A549 (cell line): ENCODE measurements around the gene CHAF1B. TPM values are rescaled to one million over a fixed set of nuclear protein-coding genes. Genes with fewer than 3 reads are reported as not detected.

ENCODE experiments used
- ATAC-seq, 2 experiments: fragments of 200-7000 bp in 1 of 2; fragments of >200 bp in 1 of 2; cut with Nextera tagmentation in 1 of 2; cut with Tn5 transposase in 1 of 2; 3 replicates each; pipeline versions ENCODE4 v1.8.0 to v1.9.1; 2018 to 2020; ENCODE audit warnings: mild to moderate bottlenecking in 1 of 2, moderate library complexity in 1 of 2
- CTCF ChIA-PET: fragments of 300-600 bp; sonication (Branson Sonifier 250); formaldehyde crosslinking; extraction: SDS; loops from one replicate; lab custom pipeline; 2021; ENCODE audit warnings: antibody characterized with exemption, inconsistent platforms; lab: Yijun Ruan, JAX
- POLR2A ChIA-PET: fragments of 350-600 bp; formaldehyde crosslinking; extraction: SDS; loops from one replicate; lab custom pipeline; 2021; ENCODE audit warnings: antibody characterized with exemption, inconsistent platforms; lab: Yijun Ruan, JAX
- DNase-seq, 2 experiments: peaks; one replicate each; pipeline versions ENCODE4 v3.0.0 to v3.0.0-alpha.2; 2011 to 2016; ENCODE audit warnings: low read depth in 1 of 2, low spot score in 1 of 2
- FAIRE-seq: peaks from 2 replicates; lab custom pipeline; 2011; peaks lifted over from hg19 to GRCh38; lab: Jason Lieb, UNC
- H3K27ac ChIP-seq, 2 experiments: fragments of >200 bp; sonication (Bioruptor Twin); formaldehyde crosslinking; 3 replicates each; pipeline ENCODE4 v1.5.1; 2016 to 2017
- H3K4me1 ChIP-seq: fragments of >200 bp; sonication (Bioruptor Twin); formaldehyde crosslinking; 3 replicates; pipeline ENCODE4 v1.6.1; 2016
- H3K4me2 ChIP-seq: fragments of >200 bp; sonication (Bioruptor Twin); formaldehyde crosslinking; 3 replicates; pipeline ENCODE4 v1.6.1; 2016
- H3K4me3 ChIP-seq: fragments of >200 bp; sonication (Bioruptor Twin); formaldehyde crosslinking; 3 replicates; pipeline ENCODE4 v1.5.1; 2016
- H3K9me3 ChIP-seq: fragments of >200 bp; sonication (Bioruptor Twin); formaldehyde crosslinking; 3 replicates; pipeline ENCODE4 v1.6.1; 2016
- BCL3 ChIP-seq: fragments of >200 bp; sonication (Bioruptor Twin); formaldehyde crosslinking; IDR thresholded peaks from 3 replicates; pipeline ENCODE4 v1.6.1; 2016
- BHLHE40 ChIP-seq: IDR thresholded peaks from 2 replicates; pipeline ENCODE4 v1.6.1; 2012; ENCODE audit warnings: low read depth, low read length, inconsistent platforms
- CBX2 ChIP-seq: fragments of 200-600 bp; sonication (generic); IDR thresholded peaks from 2 replicates; pipeline ENCODE4 v1.6.1; 2016; ENCODE audit warnings: low read depth, mild to moderate bottlenecking, borderline replicate concordance
- CEBPB ChIP-seq, 2 experiments: fragments of >200 bp in 1 of 2; sonication (Bioruptor Twin) in 1 of 2; formaldehyde crosslinking in 1 of 2; IDR thresholded peaks; 2 replicates each; pipeline ENCODE4 v1.6.1; 2012 to 2016
- EHMT2 ChIP-seq: fragments of 200-600 bp; sonication (generic); IDR thresholded peaks from 2 replicates; pipeline ENCODE4 v1.6.1; 2016; ENCODE audit warnings: antibody characterized with exemption, low read depth, mild to moderate bottlenecking, moderate library complexity
- EP300 ChIP-seq, 2 experiments: fragments of >200 bp; sonication (Bioruptor Twin); formaldehyde crosslinking; IDR thresholded peaks; 2 replicates in 1 of 2; 3 replicates in 1 of 2; pipeline ENCODE4 v1.6.1; 2016 to 2017
- ESRRA ChIP-seq: fragments of 150-350 bp; IDR thresholded peaks from 2 replicates; pipeline ENCODE4 v1.6.1; 2014; ENCODE audit warnings: mild to moderate bottlenecking, low read length, borderline replicate concordance
- FOSB ChIP-seq: fragments of 250-450 bp; sonication (Bioruptor Pico); IDR thresholded peaks from 2 replicates; pipeline ENCODE4 v1.5.0; 2020; ENCODE audit warnings: mild to moderate bottlenecking, moderate library complexity
- GATA3 ChIP-seq: IDR thresholded peaks from 2 replicates; pipeline ENCODE4 v1.6.1; 2012; ENCODE audit warnings: borderline replicate concordance
- HES2 ChIP-seq: fragments of >200 bp; sonication (Bioruptor Twin); formaldehyde crosslinking; IDR thresholded peaks from 2 replicates; pipeline ENCODE4 v1.6.1; 2016
- HEYL ChIP-seq: fragments of 250-450 bp; sonication (Bioruptor Pico); IDR thresholded peaks from 2 replicates; pipeline ENCODE4 v1.8.0; 2021; ENCODE audit warnings: mild to moderate bottlenecking, moderate library complexity
- HOXA7 ChIP-seq: fragments of 250-450 bp; sonication (Bioruptor Pico); IDR thresholded peaks from 2 replicates; pipeline ENCODE4 v1.5.0; 2020; ENCODE audit warnings: mild to moderate bottlenecking, moderate library complexity
- HOXB5 ChIP-seq: fragments of 250-450 bp; sonication (Bioruptor Pico); IDR thresholded peaks from 2 replicates; pipeline ENCODE4 v1.5.0; 2020; ENCODE audit warnings: mild to moderate bottlenecking, moderate library complexity
- JUN ChIP-seq, 2 experiments: fragments of >200 bp; sonication (Bioruptor Twin); formaldehyde crosslinking; IDR thresholded peaks; 2 replicates in 1 of 2; 3 replicates in 1 of 2; pipeline ENCODE4 v1.6.1; 2016 to 2017
- KDM5A ChIP-seq: fragments of 200-600 bp; sonication (generic); IDR thresholded peaks from 2 replicates; pipeline ENCODE4 v1.6.1; 2016; ENCODE audit warnings: antibody characterized with exemption, mild to moderate bottlenecking
- MAFK ChIP-seq: fragments of 450-650 bp; IDR thresholded peaks from 2 replicates; pipeline ENCODE4 v1.6.1; 2014; ENCODE audit not compliant: partially characterized antibody
- MAZ ChIP-seq: fragments of 150-350 bp; IDR thresholded peaks from 2 replicates; pipeline ENCODE4 v1.6.1; 2014; ENCODE audit warnings: antibody characterized with exemption, low read depth, low read length, borderline replicate concordance
- NPAS2 ChIP-seq: fragments of 250-450 bp; sonication (Bioruptor Pico); IDR thresholded peaks from 2 replicates; pipeline ENCODE4 v1.8.0; 2022; ENCODE audit warnings: mild to moderate bottlenecking, moderate library complexity, borderline replicate concordance
- POLR2AphosphoS2 ChIP-seq: conservative IDR thresholded peaks from 2 replicates; pipeline ENCODE4 v1.6.1; 2012; ENCODE audit warnings: low read length, improper control_type of control experiment, inconsistent platforms
- RAD21 ChIP-seq, 2 experiments: fragments of >200 bp in 1 of 2; sonication (Bioruptor Twin) in 1 of 2; formaldehyde crosslinking in 1 of 2; IDR thresholded peaks in 1 of 2; conservative IDR thresholded peaks in 1 of 2; 2 replicates in 1 of 2; 3 replicates in 1 of 2; pipeline ENCODE4 v1.6.1; 2012 to 2018; ENCODE audit warnings: inconsistent platforms in 1 of 2
- RARB ChIP-seq: fragments of 250-450 bp; sonication (Bioruptor Pico); IDR thresholded peaks from 2 replicates; pipeline ENCODE4 v1.8.0; 2021; ENCODE audit warnings: mild to moderate bottlenecking, moderate library complexity
- RFX5 ChIP-seq: fragments of 450-650 bp; IDR thresholded peaks from 2 replicates; pipeline ENCODE4 v1.7.1; 2014; ENCODE audit warnings: antibody characterized with exemption, mild to moderate bottlenecking, moderate library complexity
- SMC3 ChIP-seq: fragments of >200 bp; sonication (Bioruptor Twin); formaldehyde crosslinking; IDR thresholded peaks from 3 replicates; pipeline ENCODE4 v1.6.1; 2018; ENCODE audit warnings: inconsistent platforms
- SREBF2 ChIP-seq: fragments of 450-650 bp; IDR thresholded peaks from 2 replicates; pipeline ENCODE4 v1.6.1; 2014; ENCODE audit warnings: mild to moderate bottlenecking, moderate library complexity
- TP53 ChIP-seq: fragments of 250-450 bp; sonication (Bioruptor Pico); IDR thresholded peaks from 2 replicates; pipeline ENCODE4 v1.5.0; 2021; ENCODE audit warnings: mild to moderate bottlenecking, moderate library complexity
- ZFP36 ChIP-seq: fragments of 450-650 bp; IDR thresholded peaks from 2 replicates; pipeline ENCODE4 v1.6.1; 2014; ENCODE audit warnings: borderline replicate concordance; ENCODE audit not compliant: partially characterized antibody
- ZNF302 ChIP-seq: fragments of 250-450 bp; sonication (Bioruptor Pico); IDR thresholded peaks from 2 replicates; pipeline ENCODE4 v1.9.0; 2021; ENCODE audit warnings: inconsistent platforms, mild to moderate bottlenecking, moderate library complexity
- WGBS: methylation state at CpG from one replicate; pipeline ENCODE4 v1.1.6; 2017; ENCODE audit errors: missing lambda C conversion rate; 5-methylcytosine and 5-hydroxymethylcytosine counted together
- polyA plus RNA-seq, 4 experiments: library from polyadenylated mRNA; depleted of rRNA in 3 of 4; stranded (reverse); fragments of >200 nt; fragmentation: RNase III in 1 of 4; extraction: RNeasy Plus Mini Kit Qiagen cat#74134 plus additional on column Dnase treatment in 1 of 4; gene quantifications; 2 replicates in 3 of 4; 3 replicates in 1 of 4; pipeline ENCODE4 v1.2.3, GENCODE V29; 2011 to 2017
- TF ChIP-seq, protein P1 (sequence below): IDR thresholded peaks from 2 replicates; pipeline ENCODE4 v1.6.1; 2012
- TF ChIP-seq, protein P2 (sequence below): IDR thresholded peaks from 2 replicates; pipeline ENCODE4 v1.6.1; 2012
- TF ChIP-seq, protein P3 (sequence below): fragments of 450-650 bp; IDR thresholded peaks from 2 replicates; pipeline ENCODE4 v1.6.1; 2014; ENCODE audit warnings: antibody characterized with exemption

The CHAF1B gene
- polyA plus RNA-seq, 2 of the 4 experiments (the other 2 are of a cell fraction), result 13.3 to 16.9 TPM

- DNase-seq, result no peak
- ChIA-PET CTCF (interaction anchor here (0.6 to 1.1 kb wide), 2 partner anchors 12 to 26 kb away, joined by 4 read pairs; no protein-coding TSS in a partner anchor), POLR2A (interaction anchor here (0.7 to 3.8 kb wide), 2 partner anchors 11 to 51 kb away, joined by 4 to 64 read pairs; partner anchors contain the start of gene CLDN14)
- FAIRE-seq, result no peak
- H3K4me3 ChIP-seq, result no peak overlapping the region
- no peak overlapping the region for H3K4me2 ChIP-seq
- no peak for ATAC-seq
- no peaks in the 10 kb centered on the region for H3K9me3 ChIP-seq
- TF ChIP-seq SREBF2 (no peak), KDM5A (no peak), HES2 (no peak), HOXA7 (CRISPR knock-in tag) (no peak), HOXB5 (CRISPR knock-in tag) (no peak)
- 100% methylated on average over 4 of the region's 4 CpGs for WGBS
- peaks cover 28% of the 10 kb centered on the region for H3K4me1 ChIP-seq
- no peak overlapping the region for H3K27ac ChIP-seq
Measured at GRCh38 chr21:36427502-36427901, 42.3 kb downstream of the CHAF1B start.

DNA sequence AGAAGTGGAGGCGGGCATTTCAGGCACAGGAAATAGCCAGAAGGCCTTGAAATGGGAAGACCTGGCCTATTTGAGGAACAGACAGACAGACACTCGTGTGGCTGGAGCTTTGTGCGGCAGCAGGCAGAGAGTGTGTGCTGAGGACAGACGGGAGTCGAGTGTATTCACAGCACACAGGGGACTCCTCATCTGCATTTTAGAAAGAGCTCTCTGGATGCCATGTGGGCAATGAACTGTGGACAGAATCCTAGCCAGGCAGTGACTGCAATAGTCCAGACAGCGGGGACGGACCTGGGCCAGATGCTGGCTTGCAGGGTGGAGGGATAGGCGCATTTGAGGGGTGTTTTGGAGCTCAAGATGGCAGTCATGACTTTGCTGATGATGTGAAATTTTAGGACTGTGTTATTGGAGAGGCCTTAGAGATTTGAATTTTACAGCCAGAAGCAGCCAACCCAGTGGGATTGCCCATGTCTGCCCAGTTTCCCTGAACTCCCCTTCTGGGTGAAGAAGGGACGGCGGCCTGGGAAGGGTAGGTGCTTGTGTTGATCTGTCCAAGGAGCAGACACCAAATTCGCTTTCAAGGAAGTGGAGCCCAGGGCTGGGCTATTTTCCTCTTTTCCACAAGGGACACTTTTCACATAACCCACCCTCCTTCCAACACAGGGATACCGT lies 43.7 kb downstream of the CHAF1B start:
- 83% methylated on average over 12 of the region's 12 CpGs for WGBS
- DNase-seq (no peak), ATAC-seq (peak in 1 of 2 experiments; percentile 10; a peak in 3 of 6 replicates)
- Histone ChIP-seq H3K27ac (peak overlapping the region; percentile 93 to 95), H3K4me1 (peaks cover 38% of the 10 kb centered on the region), H3K9me3 (no peaks in the 10 kb centered on the region), H3K4me2 (peak overlapping the region; percentile 95), H3K4me3 (peak overlapping the region; percentile 50)
- ChIA-PET CTCF (interaction anchor here (0.7 to 1.8 kb wide), 6 partner anchors 9 to 499 kb away, joined by 3 to 16 read pairs (median 3); no protein-coding TSS in a partner anchor), POLR2A (interaction anchor here (0.6 to 3.8 kb wide), 9 partner anchors 9 to 489 kb away, joined by 3 to 64 read pairs (median 6); partner anchors contain the start of genes CLDN14 and MORC3)
- TF ChIP-seq NPAS2 (CRISPR knock-in tag) (no peak), POLR2AphosphoS2 (no peak), JUN (IDR thresholded peaks at IDR 0.05) (no peak), RARB (CRISPR knock-in tag) (no peak), SMC3 (no peak), MAFK (no peak), GATA3 (no peak), BHLHE40 (no peak), EP300 (IDR thresholded peaks at IDR 0.05) (no peak), RFX5 (no peak), CBX2 (no peak), HEYL (CRISPR knock-in tag) (no peak), ZNF302 (CRISPR knock-in tag) (no peak), EHMT2 (no peak), CEBPB (IDR thresholded peaks at IDR 0.05) (no peak)
- TF ChIP-seq, protein P1, sequence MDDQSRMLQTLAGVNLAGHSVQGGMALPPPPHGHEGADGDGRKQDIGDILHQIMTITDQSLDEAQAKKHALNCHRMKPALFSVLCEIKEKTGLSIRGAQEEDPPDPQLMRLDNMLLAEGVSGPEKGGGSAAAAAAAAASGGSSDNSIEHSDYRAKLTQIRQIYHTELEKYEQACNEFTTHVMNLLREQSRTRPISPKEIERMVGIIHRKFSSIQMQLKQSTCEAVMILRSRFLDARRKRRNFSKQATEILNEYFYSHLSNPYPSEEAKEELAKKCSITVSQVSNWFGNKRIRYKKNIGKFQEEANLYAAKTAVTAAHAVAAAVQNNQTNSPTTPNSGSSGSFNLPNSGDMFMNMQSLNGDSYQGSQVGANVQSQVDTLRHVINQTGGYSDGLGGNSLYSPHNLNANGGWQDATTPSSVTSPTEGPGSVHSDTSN, result no peak
- TF ChIP-seq, all 56 proteins: peak for 0
- FAIRE-seq, result no peak

DNA sequence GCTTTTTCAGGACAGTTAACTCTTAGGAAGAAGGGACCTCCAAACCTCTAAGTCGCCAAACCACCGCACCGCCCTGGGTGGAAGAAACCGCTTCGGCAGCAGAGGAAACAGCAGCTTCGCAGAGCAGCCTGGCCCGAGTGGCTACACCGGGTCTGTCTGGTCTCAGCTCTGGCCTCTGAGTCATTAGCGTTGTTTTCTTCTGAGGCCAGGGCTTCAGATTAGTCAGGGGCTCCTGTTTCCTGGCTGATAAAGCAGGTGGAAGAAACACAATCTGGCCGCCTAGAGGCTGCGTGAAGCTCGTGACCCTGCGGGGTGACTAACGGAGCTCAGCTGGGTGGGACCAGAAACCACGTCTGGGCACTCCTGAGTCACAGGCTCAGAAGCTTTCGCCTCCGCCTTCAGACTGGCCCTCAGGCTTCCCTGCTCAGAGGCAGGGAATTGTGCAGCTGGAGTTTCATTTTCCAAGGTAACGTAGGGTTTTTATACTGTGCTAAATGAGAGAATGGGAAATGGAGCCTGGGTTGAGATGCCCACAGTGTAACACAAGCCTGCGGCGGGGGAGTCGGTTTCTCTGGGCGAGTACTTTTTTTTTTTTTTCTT lies 44.9 kb downstream of the CHAF1B start:
- CTCF ChIA-PET, result interaction anchor here (1.0 to 4.0 kb wide), 5 partner anchors 8 to 200 kb away, joined by 3 to 18 read pairs (median 6); no protein-coding TSS in a partner anchor
- WGBS, result 0% methylated on average over 9 of the region's 22 CpGs
- ATAC-seq, result peak; percentile 93 to 98
- peak; percentile 28 to 71; a peak in 4 of 5 replicates for TF ChIP-seq JUN (IDR thresholded peaks at IDR 0.05)
- no peak for TF ChIP-seq EHMT2
- TF ChIP-seq MAZ, result no peak
- peak; percentile 58; the same call in 1 of the 2 replicates for TF ChIP-seq GATA3
- peak; percentile 37 to 54; a peak in 2 of 5 replicates for TF ChIP-seq EP300 (IDR thresholded peaks at IDR 0.05)
- TF ChIP-seq ZFP36, result peak; percentile 21
- TF ChIP-seq, protein P2, sequence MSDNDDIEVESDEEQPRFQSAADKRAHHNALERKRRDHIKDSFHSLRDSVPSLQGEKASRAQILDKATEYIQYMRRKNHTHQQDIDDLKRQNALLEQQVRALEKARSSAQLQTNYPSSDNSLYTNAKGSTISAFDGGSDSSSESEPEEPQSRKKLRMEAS, result peak; percentile 54
- peak; percentile 7 to 22; a peak in 1 of 5 replicates for TF ChIP-seq RAD21 (conservative IDR thresholded peaks at IDR 0.05 in 1 of 2, IDR thresholded peaks at IDR 0.05 in 1 of 2)
- TF ChIP-seq, protein P3, sequence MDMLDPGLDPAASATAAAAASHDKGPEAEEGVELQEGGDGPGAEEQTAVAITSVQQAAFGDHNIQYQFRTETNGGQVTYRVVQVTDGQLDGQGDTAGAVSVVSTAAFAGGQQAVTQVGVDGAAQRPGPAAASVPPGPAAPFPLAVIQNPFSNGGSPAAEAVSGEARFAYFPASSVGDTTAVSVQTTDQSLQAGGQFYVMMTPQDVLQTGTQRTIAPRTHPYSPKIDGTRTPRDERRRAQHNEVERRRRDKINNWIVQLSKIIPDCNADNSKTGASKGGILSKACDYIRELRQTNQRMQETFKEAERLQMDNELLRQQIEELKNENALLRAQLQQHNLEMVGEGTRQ, result peak; percentile 62
- TF ChIP-seq BCL3, result peak; percentile 64; the same call in 1 of the 3 replicates
- TF ChIP-seq TP53 (CRISPR knock-in tag), result no peak
- TF ChIP-seq FOSB (CRISPR knock-in tag), result no peak
- no peak for TF ChIP-seq ESRRA

More for the DNA sequence above, 44.9 kb downstream of the CHAF1B start:
- H3K4me2 ChIP-seq, result peak overlapping the region; percentile 95
- H3K4me1 ChIP-seq, result peaks cover 48% of the 10 kb centered on the region
- FAIRE-seq, result no peak
- no peaks in the 10 kb centered on the region for H3K9me3 ChIP-seq
- H3K4me3 ChIP-seq, result peak overlapping the region; percentile 50
- POLR2A ChIA-PET, result interaction anchor here (0.5 to 3.8 kb wide), 17 partner anchors 10 to 536 kb away, joined by 3 to 64 read pairs (median 6); partner anchors contain the start of genes CLDN14 and MORC3
- peak overlapping the region; percentile 93 to 95 for H3K27ac ChIP-seq
- DNase-seq, result peak; percentile 92 to 95
